Measurements from ENCODE around the gene PRDM16.

DNA sequence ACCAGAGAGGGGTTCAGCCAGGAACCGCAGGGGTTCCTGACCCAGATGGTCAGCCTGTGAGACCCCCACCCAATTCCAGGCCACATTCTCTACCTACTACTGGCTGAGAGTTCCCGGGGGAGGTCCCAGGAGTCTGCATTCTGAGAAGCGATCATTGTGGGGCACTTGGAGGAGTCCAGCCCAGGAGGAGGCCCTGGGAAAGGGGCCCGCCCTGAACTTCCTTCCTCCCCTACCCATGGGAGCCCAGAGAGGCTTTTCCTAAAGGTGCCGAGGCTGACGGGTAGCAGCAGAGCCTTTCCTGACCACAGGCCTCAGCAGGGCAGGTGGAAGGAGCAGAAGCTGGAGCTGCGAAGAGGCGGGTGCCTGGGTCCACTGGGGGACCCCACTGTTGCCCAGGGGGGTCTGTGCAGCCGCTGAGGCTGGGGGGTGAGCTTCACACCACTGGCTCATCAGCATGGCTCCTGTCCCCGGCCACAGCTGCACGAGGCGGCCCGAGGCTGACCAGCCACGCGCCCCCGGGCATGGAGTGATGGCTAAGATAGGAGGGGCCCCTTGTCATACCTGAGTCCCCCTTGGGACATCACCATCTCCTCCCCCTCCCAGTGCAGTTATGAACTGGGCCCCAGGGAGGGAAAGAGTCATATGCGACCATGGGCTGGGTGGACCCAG, 127.7 kb downstream of the PRDM16 start:
- TF ChIP-seq YY1 (IDR thresholded peaks at IDR 0.05; ENCODE audit: insufficient read depth, insufficient read length): no peak
- TF ChIP-seq ZNF274 (IDR thresholded peaks at IDR 0.05; ENCODE audit: low read depth, low read length): no peak
